Measurements from ENCODE around the gene TUBG2.

GRCh38 chr17:42623732-42624596, 35.1 kb upstream of the TUBG2 start:
- no peak for TF ChIP-seq POLR2A (IDR thresholded peaks at IDR 0.05)
- TF ChIP-seq CTCF (IDR thresholded peaks at IDR 0.05): peak in 1 of 4 experiments; percentile 18
- TF ChIP-seq POLR2AphosphoS5 (IDR thresholded peaks at IDR 0.05): peak; percentile 94

Measured in prostate gland (tissue), 2 donors.